ENCODE results near the gene NIT1. TPM values are rescaled to one million over a fixed set of nuclear protein-coding genes. Genes with fewer than 3 reads are reported as not detected.

Gene NIT1
- total and polyA plus RNA-seq, 9 of the 15 experiments (the other 6 are each of a cell fraction or from before 2014, with no cell fraction given), result 18.4 to 76.0 (median 33.7) TPM

DNA sequence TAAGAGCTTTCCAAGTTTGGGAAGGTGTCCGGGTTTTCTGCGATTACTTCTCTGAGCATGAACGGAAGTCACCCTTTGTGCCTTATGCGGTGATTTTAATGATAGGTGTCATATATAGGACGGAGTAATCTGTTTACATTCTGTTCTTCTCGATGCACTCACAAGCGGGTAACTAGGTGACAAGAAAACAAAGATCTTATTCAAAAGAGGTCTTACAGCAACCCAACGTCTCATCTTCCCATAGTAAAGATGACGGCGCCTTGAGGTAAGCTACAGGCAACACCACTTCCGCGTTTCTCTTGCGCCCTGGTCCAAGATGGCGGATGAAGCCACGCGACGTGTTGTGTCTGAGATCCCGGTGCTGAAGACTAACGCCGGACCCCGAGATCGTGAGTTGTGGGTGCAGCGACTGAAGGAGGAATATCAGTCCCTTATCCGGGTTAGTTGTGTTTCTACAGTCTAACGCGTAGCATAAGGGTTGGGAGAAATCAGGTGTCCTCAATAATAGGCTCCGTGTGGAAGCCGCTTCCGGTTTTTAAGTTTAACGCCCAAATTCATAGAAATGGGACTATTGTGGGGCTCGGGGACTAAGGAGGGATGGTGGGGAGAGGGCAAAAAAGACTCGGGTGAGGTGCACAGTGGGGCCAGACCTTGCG, 35.9 kb downstream of the NIT1 start, which contains the start of gene UFC1 (continued):
- 0 out of 2 replicates have a peak, but pooled peaks have one; percentile 40 for TF ChIP-seq HES1 (IDR thresholded peaks at IDR 0.05; ENCODE audit: low read depth)
- 0 out of 4 replicates have a peak, but pooled peaks of 1 of the 2 experiments have one; percentile 72 for TF ChIP-seq ZNF318 (IDR thresholded peaks at IDR 0.05; ENCODE audit: borderline replicate concordance in 1 of 2, low read depth in 1 of 2)
- TF ChIP-seq, protein P1, sequence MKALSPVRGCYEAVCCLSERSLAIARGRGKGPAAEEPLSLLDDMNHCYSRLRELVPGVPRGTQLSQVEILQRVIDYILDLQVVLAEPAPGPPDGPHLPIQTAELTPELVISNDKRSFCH (CRISPR knock-in tag; IDR thresholded peaks at IDR 0.05), result no peak
- TF ChIP-seq, protein P1 (tag; IDR thresholded peaks at IDR 0.05), result peak; percentile 68; the same call in 1 of the 2 replicates
- TF ChIP-seq ETV6 (IDR thresholded peaks at IDR 0.05; ENCODE audit: borderline replicate concordance in 1 of 2, low read depth in 2 of 2, low read length in 1 of 2), result 0 out of 4 replicates have a peak, but pooled peaks of 1 of the 2 experiments have one; percentile 40
- TF ChIP-seq ETV6 (CRISPR knock-in tag; IDR thresholded peaks at IDR 0.05; ENCODE audit: borderline replicate concordance), result no peak
- peak; percentile 68; the same call in 1 of the 2 replicates for TF ChIP-seq TOE1 (IDR thresholded peaks at IDR 0.05; ENCODE audit: borderline replicate concordance)
- no peak for TF ChIP-seq TOE1 (CRISPR knock-in tag; IDR thresholded peaks at IDR 0.05; ENCODE audit: borderline replicate concordance, low read depth)
- no peak for TF ChIP-seq ZNF436 (CRISPR knock-in tag; IDR thresholded peaks at IDR 0.05)
- TF ChIP-seq HLTF (IDR thresholded peaks at IDR 0.05), result peak; percentile 16; the same call in 1 of the 2 replicates
- TF ChIP-seq PCBP2 (IDR thresholded peaks at IDR 0.05; ENCODE audit: low read depth, low read length, poor library complexity, severe bottlenecking), result no peak
- TF ChIP-seq GABPB1 (CRISPR knock-in tag; IDR thresholded peaks at IDR 0.05), result peak; percentile 100
- 0 out of 2 replicates have a peak, but pooled peaks have one; percentile 46 for TF ChIP-seq ZNF668 (CRISPR knock-in tag; IDR thresholded peaks at IDR 0.05)
- TF ChIP-seq, protein P2, sequence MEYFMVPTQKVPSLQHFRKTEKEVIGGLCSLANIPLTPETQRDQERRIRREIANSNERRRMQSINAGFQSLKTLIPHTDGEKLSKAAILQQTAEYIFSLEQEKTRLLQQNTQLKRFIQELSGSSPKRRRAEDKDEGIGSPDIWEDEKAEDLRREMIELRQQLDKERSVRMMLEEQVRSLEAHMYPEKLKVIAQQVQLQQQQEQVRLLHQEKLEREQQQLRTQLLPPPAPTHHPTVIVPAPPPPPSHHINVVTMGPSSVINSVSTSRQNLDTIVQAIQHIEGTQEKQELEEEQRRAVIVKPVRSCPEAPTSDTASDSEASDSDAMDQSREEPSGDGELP (CRISPR knock-in tag; IDR thresholded peaks at IDR 0.05; ENCODE audit: borderline replicate concordance), result peak; percentile 73; the same call in 1 of the 2 replicates

All from K562 (cell line).